HUDEP-2 (cell line): Measurements from ENCODE around the gene AGL.
"Not testable (repeated sequence)": the region's sequence is repeated elsewhere in the genome, so short reads cannot be mapped to it uniquely, and the experiment has no call there.

ENCODE experiments used
- DNase-seq, 76 experiments: peaks; one replicate each; lab custom pipeline; 2025; ENCODE audit not compliant: unreplicated experiment in 76 of 76; lab: John Stamatoyannopoulos, UW

Gene AGL

GRCh38 chr1:99972066-99972465 lies 121.9 kb downstream of the AGL start:
- not testable (repeated sequence) for DNase-seq
